ENCODE data around the gene BTG1. TPM values are rescaled to one million over a fixed set of nuclear protein-coding genes. Genes with fewer than 3 reads are reported as not detected.

BTG1 gene
- total RNA-seq, 1 experiment from 2014 or later, result 32.7 TPM

- Histone ChIP-seq H4K5ac (ENCODE audit: insufficient read length, low read depth, low read length) (no peak overlapping the region), H3T11ph (ENCODE audit: low read length) (no peak overlapping the region), H4K20me1 (ENCODE audit: control insufficient read depth, insufficient read depth, insufficient read length) (no peaks in the 10 kb centered on the region), H3K79me2 (ENCODE audit: insufficient read depth, low read length) (no peaks in the 10 kb centered on the region), H3K27me3 (ENCODE audit: insufficient read depth, low read length) (no peaks in the 10 kb centered on the region), H3K27ac (ENCODE audit: insufficient read length, low read depth, low read length) (no peak overlapping the region), H2AK5ac (ENCODE audit: insufficient read length, low read length) (no peak overlapping the region), H3K4me1 (ENCODE audit: insufficient read depth, low read length) (peaks cover 7% of the 10 kb centered on the region; the same call in 1 of the 2 replicates), H4K91ac (ENCODE audit: insufficient read length, low read depth, low read length) (no peak overlapping the region), H3K23me2 (ENCODE audit: insufficient read length, low read depth, low read length, poor library complexity, severe bottlenecking) (no peaks in the 10 kb centered on the region), H3K56ac (ENCODE audit: insufficient read length, low read depth, low read length) (no peak overlapping the region), H2BK5ac (ENCODE audit: insufficient read length, low read length) (no peak overlapping the region), H3K18ac (ENCODE audit: insufficient read length, low read depth, low read length) (no peak overlapping the region), H2BK15ac (ENCODE audit: low read depth, low read length) (no peak overlapping the region), H2AFZ (ENCODE audit: low read length) (no peak overlapping the region), H3K9ac (ENCODE audit: extremely low read depth, insufficient read length, low read length) (no peak overlapping the region), H3K9me3 (ENCODE audit: control insufficient read depth, low read depth, low read length) (no peaks in the 10 kb centered on the region), H3K4me2 (ENCODE audit: insufficient read depth, insufficient read length, low read length) (no peak overlapping the region), H2BK12ac (ENCODE audit: insufficient read length, low read depth, low read length) (no peak overlapping the region), H2BK120ac (ENCODE audit: low read depth, low read length, poor library complexity, severe bottlenecking) (no peak overlapping the region), H3K79me1 (ENCODE audit: insufficient read depth, low read depth, low read length, poor library complexity, severe bottlenecking) (no peaks in the 10 kb centered on the region), H3K23ac (ENCODE audit: insufficient read length, low read depth, low read length) (no peak overlapping the region), H3K4ac (ENCODE audit: low read depth, low read length) (no peak overlapping the region), H3K14ac (ENCODE audit: insufficient read depth, low read length) (no peak overlapping the region), H2BK20ac (ENCODE audit: low read depth, low read length, poor library complexity, severe bottlenecking) (no peak overlapping the region), H4K8ac (replicated peaks; ENCODE audit: insufficient read length, low read depth, low read length) (no peak overlapping the region)
- H3K36me3 Mint-ChIP-seq (ENCODE audit: insufficient read depth in 1 of 3, low read depth in 3 of 3), result no peaks in the 10 kb centered on the region
- H3K4me1 Mint-ChIP-seq, result peaks cover 52 to 54% of the 10 kb centered on the region in 2 experiments
- no peaks in the 10 kb centered on the region; a peak in 1 of 5 replicates for H3K9me3 Mint-ChIP-seq
- peak overlapping the region in 1 of 3 experiments; percentile 68; a peak in 3 of 7 replicates for H3K27ac Mint-ChIP-seq
- no peaks in the 10 kb centered on the region for H3K27me3 Mint-ChIP-seq (ENCODE audit: low read depth)
- no peak for TF ChIP-seq CTCF (conservative IDR thresholded peaks at IDR 0.05)
- DNase-seq, result no peak
- H3K4me3 Mint-ChIP-seq, result no peak overlapping the region
- WGBS (ENCODE audit: extremely low coverage, insufficient read length, low lambda C conversion rate), result no CpG with 5 or more reads among the region's 4 CpGs
Measured at GRCh38 chr12:92109613-92110012, 36.0 kb downstream of the BTG1 start.
